MM.1S (cell line): ENCODE results near the gene DDHD1.

ENCODE experiments used
- DNase-seq: peaks from one replicate; pipeline ENCODE4 v3.0.0-alpha.2; 2015
- H2AFZ ChIP-seq: fragments of 300-600 bp; sonication (generic); 2 replicates; pipeline ENCODE4 v1.6.0; 2016; ENCODE audit warnings: antibody characterized with exemption, low read length
- H3F3A ChIP-seq: fragments of 300-600 bp; sonication (generic); 2 replicates; pipeline ENCODE4 v1.6.1; 2016; ENCODE audit warnings: mild to moderate bottlenecking, antibody characterized with exemption, low read length, moderate library complexity, mixed read lengths; ENCODE audit not compliant: insufficient read depth
- H3K27ac ChIP-seq: fragments of 300-600 bp; sonication (generic); 2 replicates; pipeline ENCODE4 v1.5.1; 2016; ENCODE audit warnings: mild to moderate bottlenecking, low read length
- H3K27me3 ChIP-seq: fragments of 300-600 bp; sonication (generic); replicated peaks from 2 replicates; pipeline ENCODE4 v1.6.0; 2016; ENCODE audit warnings: low read length; ENCODE audit not compliant: insufficient read depth
- H3K36me3 ChIP-seq: fragments of 300-600 bp; sonication (generic); replicated peaks from 2 replicates; pipeline ENCODE4 v1.6.1; 2016; ENCODE audit warnings: mild to moderate bottlenecking, low read length, mixed read lengths; ENCODE audit not compliant: insufficient read depth
- H3K4me1 ChIP-seq: fragments of 300-600 bp; sonication (generic); 2 replicates; pipeline ENCODE4 v1.6.1; 2016; ENCODE audit warnings: low read length, mixed read lengths
- H3K4me2 ChIP-seq: fragments of 300-600 bp; sonication (generic); 2 replicates; pipeline ENCODE4 v1.6.0; 2016; ENCODE audit warnings: low read depth, low read length
- H3K4me3 ChIP-seq: fragments of 300-600 bp; sonication (generic); 2 replicates; pipeline ENCODE4 v1.5.1; 2016; ENCODE audit warnings: low read length, mixed read lengths
- H3K79me2 ChIP-seq: fragments of 300-600 bp; sonication (generic); 2 replicates; pipeline ENCODE4 v1.6.1; 2016; ENCODE audit warnings: mixed run types, low read length, mixed read lengths
- H3K9ac ChIP-seq: fragments of 300-600 bp; sonication (generic); 2 replicates; pipeline ENCODE4 v1.6.1; 2016; ENCODE audit warnings: low read length, mixed read lengths
- H3K9me2 ChIP-seq: fragments of 300-600 bp; sonication (generic); replicated peaks from 2 replicates; pipeline ENCODE4 v1.6.1; 2016; ENCODE audit warnings: mild to moderate bottlenecking, low read length, mixed read lengths; ENCODE audit not compliant: insufficient read depth
- H3K9me3 ChIP-seq: fragments of 300-600 bp; sonication (generic); replicated peaks from 2 replicates; pipeline ENCODE4 v1.6.1; 2016; ENCODE audit warnings: mild to moderate bottlenecking, low read length, mixed read lengths; ENCODE audit not compliant: insufficient read depth
- H4K20me1 ChIP-seq: fragments of 300-600 bp; sonication (generic); 2 replicates; pipeline ENCODE4 v1.6.1; 2016; ENCODE audit warnings: mild to moderate bottlenecking, low read length, moderate library complexity, mixed read lengths; ENCODE audit not compliant: insufficient read depth
- CTCF ChIP-seq: fragments of 300-600 bp; sonication (generic); IDR thresholded peaks from 2 replicates; pipeline ENCODE4 v1.5.1; 2016; ENCODE audit warnings: antibody characterized with exemption, low read length, mixed read lengths
- EZH2 ChIP-seq: fragments of 300-600 bp; sonication (generic); optimal IDR thresholded peaks from 2 replicates; pipeline ENCODE3; 2017; ENCODE audit warnings: low read depth, mild to moderate bottlenecking, antibody characterized with exemption, low read length, mixed read lengths
- EZH2phosphoT487 ChIP-seq: fragments of 300-600 bp; sonication (generic); IDR thresholded peaks from 2 replicates; pipeline ENCODE4 v1.6.1; 2018; ENCODE audit warnings: antibody characterized with exemption, low read length

DDHD1 gene

GRCh38 chr14:53027041-53027440 lies 126.1 kb downstream of the DDHD1 start:
- Histone ChIP-seq H3K27ac (no peak overlapping the region), H4K20me1 (no peaks in the 10 kb centered on the region), H3K79me2 (no peaks in the 10 kb centered on the region), H2AFZ (no peak overlapping the region), H3K9me3 (no peaks in the 10 kb centered on the region), H3K4me3 (no peak overlapping the region), H3K9me2 (no peaks in the 10 kb centered on the region), H3K4me2 (no peak overlapping the region), H3K9ac (no peak overlapping the region), H3K4me1 (no peaks in the 10 kb centered on the region), H3F3A (no peaks in the 10 kb centered on the region), H3K36me3 (no peaks in the 10 kb centered on the region), H3K27me3 (no peaks in the 10 kb centered on the region)
- no peak for DNase-seq
- no peak for TF ChIP-seq EZH2phosphoT487
- no peak for TF ChIP-seq EZH2
- TF ChIP-seq CTCF = no peak

DNA sequence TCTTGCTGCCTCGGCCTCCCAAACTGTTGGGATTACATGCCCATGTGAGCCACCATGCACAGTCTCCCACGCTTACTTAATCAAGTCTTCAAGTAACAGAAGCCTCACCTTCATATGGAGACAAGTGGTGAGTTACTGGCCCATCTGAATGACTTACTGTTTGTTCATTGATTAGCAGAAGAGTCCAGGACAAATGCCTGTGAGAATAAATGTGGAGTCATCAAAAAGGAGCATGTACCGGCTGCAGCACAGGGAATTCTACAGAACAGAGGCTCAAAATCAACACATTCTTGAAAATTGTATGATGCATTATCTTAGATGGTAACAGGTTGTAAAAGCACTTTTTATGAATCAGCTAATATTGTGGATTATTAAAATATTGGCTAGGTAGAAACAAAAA lies 129.8 kb downstream of the DDHD1 start:
- no peaks in the 10 kb centered on the region for H4K20me1 ChIP-seq
- no peaks in the 10 kb centered on the region for H3K4me1 ChIP-seq
- no peaks in the 10 kb centered on the region for H3K79me2 ChIP-seq
- TF ChIP-seq CTCF (no peak), EZH2phosphoT487 (no peak), EZH2 (no peak)
- no peak overlapping the region for H3K27ac ChIP-seq
- H3K9ac ChIP-seq = no peak overlapping the region
- no peak overlapping the region for H2AFZ ChIP-seq
- no peaks in the 10 kb centered on the region for H3K27me3 ChIP-seq
- H3K4me2 ChIP-seq = no peak overlapping the region
- no peak overlapping the region for H3K4me3 ChIP-seq
- no peaks in the 10 kb centered on the region for H3K36me3 ChIP-seq
- no peaks in the 10 kb centered on the region for H3F3A ChIP-seq
- no peak for DNase-seq
- no peaks in the 10 kb centered on the region for H3K9me2 ChIP-seq
- no peaks in the 10 kb centered on the region for H3K9me3 ChIP-seq

- H3F3A ChIP-seq = no peaks in the 10 kb centered on the region
- no peaks in the 10 kb centered on the region for H3K4me1 ChIP-seq
- H3K4me3 ChIP-seq = no peak overlapping the region
- H3K79me2 ChIP-seq = no peaks in the 10 kb centered on the region
- H3K27me3 ChIP-seq = no peaks in the 10 kb centered on the region
- H3K9me3 ChIP-seq = no peaks in the 10 kb centered on the region
- H4K20me1 ChIP-seq = no peaks in the 10 kb centered on the region
- H3K9me2 ChIP-seq = no peaks in the 10 kb centered on the region
- H3K27ac ChIP-seq = no peak overlapping the region
- no peaks in the 10 kb centered on the region for H3K36me3 ChIP-seq
- no peak for DNase-seq
- H3K4me2 ChIP-seq = no peak overlapping the region
- H2AFZ ChIP-seq = no peak overlapping the region
- TF ChIP-seq EZH2 (no peak), EZH2phosphoT487 (no peak), CTCF (no peak)
- no peak overlapping the region for H3K9ac ChIP-seq
These were observed 130.5 kb downstream of the DDHD1 start for GRCh38 chr14:53022593-53022992.
